Brain microvascular endothelial cell (primary cell): ENCODE results near the gene IGF2R.

Experiments
- DNase-seq: peaks from one replicate; pipeline ENCODE4 v3.0.0-alpha.2; 2020
- H3K27ac ChIP-seq: fragments of 250-450 bp; sonication (Bioruptor Pico); 2 replicates; pipeline ENCODE4 v1.5.1; 2020; ENCODE audit warnings: mild to moderate bottlenecking, moderate library complexity
- H3K27me3 ChIP-seq: fragments of 250-450 bp; sonication (Bioruptor Pico); replicated peaks from 2 replicates; pipeline ENCODE4 v1.5.1; 2020; ENCODE audit warnings: mild to moderate bottlenecking
- H3K36me3 ChIP-seq: fragments of 250-450 bp; sonication (Bioruptor Pico); replicated peaks from 2 replicates; pipeline ENCODE4 v1.5.1; 2020; ENCODE audit warnings: mild to moderate bottlenecking
- H3K4me3 ChIP-seq: 2 replicates; pipeline ENCODE4 v1.5.1; 2011; ENCODE audit warnings: low read depth, mild to moderate bottlenecking, control low read depth, low read length, moderate library complexity
- in situ Hi-C: cut with HindIII; loops from 2 replicates; pipeline ENCODE4 v1.10.0; 2017; ENCODE audit warnings: low sequenced_read_pairs, low pct_ligation_motif_present
- TF ChIP-seq, protein P1 (sequence below): IDR thresholded peaks from 2 replicates; pipeline ENCODE4 v1.5.1; 2011; ENCODE audit warnings: low read depth, mild to moderate bottlenecking, moderate library complexity, low read length, control low read depth, inconsistent platforms; ENCODE audit errors: missing control alignments

IGF2R gene

DNA sequence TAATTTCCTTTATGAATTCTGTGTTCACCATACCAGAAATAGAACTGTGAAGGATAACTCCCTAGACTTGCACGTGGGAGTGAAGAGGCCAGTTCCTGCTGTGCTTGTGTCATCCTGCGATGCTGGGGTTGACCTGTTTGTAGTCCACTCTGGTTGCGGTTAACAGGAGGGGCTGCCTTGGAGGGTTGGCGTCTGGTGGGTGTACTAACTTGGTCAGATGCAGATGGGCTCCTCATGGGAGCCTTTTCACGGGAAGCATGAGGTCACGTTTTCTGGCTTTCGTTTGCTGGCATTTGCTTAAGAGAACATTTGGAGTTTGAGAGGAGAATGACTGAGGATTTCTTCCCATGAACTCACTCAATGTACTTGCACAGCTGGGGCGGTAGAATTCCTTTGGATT, 41.2 kb downstream of the IGF2R start:
- Histone ChIP-seq H3K27me3 (no peaks in the 10 kb centered on the region), H3K36me3 (peaks cover 7% of the 10 kb centered on the region), H3K4me3 (no peak overlapping the region), H3K27ac (peak overlapping the region; percentile 49)
- DNase-seq = peak; percentile 86
- in situ Hi-C loops = no loop called here
- TF ChIP-seq, protein P1, sequence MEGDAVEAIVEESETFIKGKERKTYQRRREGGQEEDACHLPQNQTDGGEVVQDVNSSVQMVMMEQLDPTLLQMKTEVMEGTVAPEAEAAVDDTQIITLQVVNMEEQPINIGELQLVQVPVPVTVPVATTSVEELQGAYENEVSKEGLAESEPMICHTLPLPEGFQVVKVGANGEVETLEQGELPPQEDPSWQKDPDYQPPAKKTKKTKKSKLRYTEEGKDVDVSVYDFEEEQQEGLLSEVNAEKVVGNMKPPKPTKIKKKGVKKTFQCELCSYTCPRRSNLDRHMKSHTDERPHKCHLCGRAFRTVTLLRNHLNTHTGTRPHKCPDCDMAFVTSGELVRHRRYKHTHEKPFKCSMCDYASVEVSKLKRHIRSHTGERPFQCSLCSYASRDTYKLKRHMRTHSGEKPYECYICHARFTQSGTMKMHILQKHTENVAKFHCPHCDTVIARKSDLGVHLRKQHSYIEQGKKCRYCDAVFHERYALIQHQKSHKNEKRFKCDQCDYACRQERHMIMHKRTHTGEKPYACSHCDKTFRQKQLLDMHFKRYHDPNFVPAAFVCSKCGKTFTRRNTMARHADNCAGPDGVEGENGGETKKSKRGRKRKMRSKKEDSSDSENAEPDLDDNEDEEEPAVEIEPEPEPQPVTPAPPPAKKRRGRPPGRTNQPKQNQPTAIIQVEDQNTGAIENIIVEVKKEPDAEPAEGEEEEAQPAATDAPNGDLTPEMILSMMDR = no peak

DNA sequence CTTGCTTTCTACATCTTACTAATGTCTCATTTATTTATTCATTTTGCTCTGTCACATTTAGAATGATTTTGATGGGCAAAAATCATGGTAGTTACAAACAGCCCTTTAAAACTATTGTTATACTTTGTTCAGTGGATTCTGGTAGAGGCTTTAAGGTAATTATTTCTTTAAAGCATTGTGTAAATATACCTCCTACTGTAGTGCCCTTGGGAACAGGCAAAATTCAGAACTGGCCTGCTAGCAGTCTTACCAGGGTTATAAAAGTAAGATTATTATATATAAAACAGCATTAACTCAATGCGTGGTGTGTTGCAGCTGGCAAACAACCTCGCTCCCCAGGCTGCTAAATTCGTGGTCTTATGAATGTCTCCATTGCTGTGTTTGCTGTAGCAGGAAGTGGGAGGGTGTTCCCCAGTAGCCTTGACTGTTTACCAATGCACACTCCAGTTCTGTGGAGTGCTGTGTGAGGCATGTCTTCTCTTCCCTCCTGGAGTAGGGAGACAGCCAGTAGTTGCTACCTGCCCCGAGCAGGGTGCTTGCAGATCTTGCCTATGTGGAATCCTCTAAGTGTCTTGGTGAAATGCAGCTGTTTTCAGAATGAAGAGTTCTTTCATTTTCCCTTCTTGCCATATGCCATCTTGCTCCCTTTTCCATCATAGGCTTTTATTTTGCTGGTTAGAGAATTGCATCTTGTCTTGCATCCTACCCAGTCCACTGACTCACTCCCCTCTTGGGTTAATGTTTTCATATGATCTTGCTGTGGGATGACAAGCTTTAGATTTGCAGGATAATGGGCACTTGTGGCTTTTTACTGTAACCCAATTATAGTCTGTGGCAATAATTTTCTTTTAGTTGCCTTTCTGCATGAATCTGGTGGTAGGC, 45.3 kb downstream of the IGF2R start:
- in situ Hi-C loops = no loop called here
- DNase-seq = no peak
- peaks cover 11% of the 10 kb centered on the region for H3K36me3 ChIP-seq
- no peaks in the 10 kb centered on the region for H3K27me3 ChIP-seq
- no peak overlapping the region for H3K4me3 ChIP-seq
- H3K27ac ChIP-seq = no peak overlapping the region
- TF ChIP-seq, protein P1 = no peak

DNA sequence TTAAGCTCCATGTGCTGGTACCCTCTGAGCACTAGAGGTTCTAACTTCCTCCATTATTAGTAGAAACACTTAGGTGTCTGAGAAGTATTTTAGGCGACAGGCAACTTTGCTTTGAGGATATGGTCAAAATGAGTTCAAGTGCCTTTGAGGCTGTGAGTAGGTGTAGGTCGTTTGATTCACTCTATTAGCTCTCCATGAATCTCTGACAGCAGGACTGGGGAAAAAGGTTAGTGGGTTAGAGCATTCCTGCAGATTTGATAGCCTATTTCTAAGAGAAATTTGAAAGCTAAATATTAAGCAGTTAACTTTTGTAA, 45.9 kb downstream of the IGF2R start:
- H3K27ac ChIP-seq = no peak overlapping the region
- in situ Hi-C loops = no loop called here
- no peak for DNase-seq
- H3K36me3 ChIP-seq = peaks cover 11% of the 10 kb centered on the region
- no peaks in the 10 kb centered on the region for H3K27me3 ChIP-seq
- TF ChIP-seq, protein P1 = no peak
- H3K4me3 ChIP-seq = no peak overlapping the region

DNA sequence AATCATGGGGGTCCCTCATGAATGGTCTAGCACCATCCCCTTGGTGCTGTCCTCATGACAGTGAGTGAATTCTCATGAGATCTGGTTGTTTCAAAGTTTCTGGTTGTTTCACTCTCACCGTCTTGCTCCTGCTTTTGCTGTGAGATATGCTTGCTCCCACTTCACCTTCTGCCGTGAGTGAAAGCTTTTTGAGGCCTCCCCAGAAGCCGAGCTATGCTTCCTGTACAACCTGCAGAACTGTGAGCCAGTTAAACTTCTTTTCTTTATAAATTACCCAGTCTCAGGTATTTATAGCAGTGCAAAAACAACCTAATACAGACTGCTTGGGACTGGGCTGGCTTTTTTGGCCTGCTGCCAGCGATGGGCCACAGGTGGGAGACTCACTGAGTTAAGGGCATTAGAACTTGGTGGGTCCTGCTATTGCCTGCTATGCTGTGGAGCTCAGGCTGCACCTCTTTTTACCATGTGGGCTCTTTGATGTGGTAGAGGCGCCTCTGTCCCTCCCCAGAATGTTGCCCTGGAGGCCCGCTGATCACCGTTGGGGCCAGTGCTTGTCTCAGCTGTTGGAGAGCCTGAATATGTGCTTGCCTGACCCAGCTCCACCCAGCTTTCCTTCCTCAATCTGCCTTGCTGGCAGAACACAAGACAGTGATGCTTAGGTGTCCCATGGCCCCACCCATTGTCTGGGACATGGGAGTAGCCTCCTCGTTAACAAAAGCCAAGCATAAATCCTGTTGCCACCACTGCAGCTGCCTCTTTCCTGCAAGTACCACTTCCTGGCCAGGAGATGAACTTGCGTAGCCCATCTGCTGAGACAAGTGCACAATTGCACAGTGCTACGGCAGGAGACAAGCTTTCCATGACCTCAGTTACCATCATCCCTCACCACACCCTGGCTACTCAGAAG, 47.1 kb downstream of the IGF2R start:
- Histone ChIP-seq H3K27me3 (no peaks in the 10 kb centered on the region), H3K27ac (no peak overlapping the region), H3K36me3 (peaks cover 8% of the 10 kb centered on the region), H3K4me3 (no peak overlapping the region)
- no peak for DNase-seq
- TF ChIP-seq, protein P1 = no peak
- in situ Hi-C loops = no loop called here

DNA sequence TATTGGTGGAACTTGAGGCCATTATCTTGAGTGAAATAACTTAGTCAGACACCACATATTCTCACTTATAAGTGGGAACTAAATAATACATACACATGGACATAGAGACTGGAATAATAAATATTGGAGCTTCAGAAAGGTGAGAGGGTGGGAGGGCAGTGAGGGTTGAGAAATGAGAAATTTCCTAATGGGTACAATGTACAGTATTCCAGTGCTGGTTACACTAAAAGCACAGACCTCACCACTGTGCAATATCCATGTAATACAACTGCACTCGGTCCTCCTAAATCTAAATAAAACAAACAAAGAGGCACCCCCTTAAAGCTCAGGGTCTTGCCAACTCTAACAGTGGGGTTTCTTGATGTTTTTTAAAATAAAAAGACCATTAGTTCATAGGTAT, 53.2 kb downstream of the IGF2R start:
- Histone ChIP-seq H3K27ac (no peak overlapping the region), H3K4me3 (no peak overlapping the region), H3K27me3 (no peaks in the 10 kb centered on the region), H3K36me3 (peaks cover 4% of the 10 kb centered on the region)
- no peak for DNase-seq
- TF ChIP-seq, protein P1 = no peak
- in situ Hi-C loops = no loop called here
